Urothelium cell line (cell line): Measurements from ENCODE around the gene GAD1.

Experiments
- DNase-seq: peaks from one replicate; pipeline ENCODE4 v3.0.0; 2011; ENCODE audit warnings: low spot score, mixed read lengths
- FAIRE-seq: peaks from 2 replicates; lab custom pipeline; 2011; peaks lifted over from hg19 to GRCh38; lab: Jason Lieb, UNC

GAD1 gene

GRCh38 chr2:170840717-170841210 is 24.1 kb downstream of the GAD1 start:
- DNase-seq (no peak), FAIRE-seq (no peak)

- DNase-seq, result no peak
Observed at GRCh38 chr2:170842785-170843184, 26.1 kb downstream of the GAD1 start.

GRCh38 chr2:170843656-170844055 is 27.0 kb downstream of the GAD1 start:
- FAIRE-seq (no peak), DNase-seq (peak; percentile 49)

More at GRCh38 chr2:170842785-170843184, 26.1 kb downstream of the GAD1 start:
- FAIRE-seq, result no peak

GRCh38 chr2:170845343-170845742 is 28.7 kb downstream of the GAD1 start:
- DNase-seq (no peak), FAIRE-seq (no peak)

GRCh38 chr2:170846314-170846713 is 29.6 kb downstream of the GAD1 start:
- FAIRE-seq (no peak), DNase-seq (no peak)

- FAIRE-seq, result no peak
- no peak for DNase-seq
Observed at GRCh38 chr2:170847716-170848115, 31.0 kb downstream of the GAD1 start.

- FAIRE-seq, result no peak
Observed at GRCh38 chr2:170848587-170848986, 31.9 kb downstream of the GAD1 start.

GRCh38 chr2:170850251-170850650 is 33.6 kb downstream of the GAD1 start:
- FAIRE-seq (no peak), DNase-seq (no peak)

More at GRCh38 chr2:170848587-170848986, 31.9 kb downstream of the GAD1 start:
- DNase-seq, result peak; percentile 22

GRCh38 chr2:170851635-170852034 is 34.9 kb downstream of the GAD1 start:
- DNase-seq, result no peak

GRCh38 chr2:170856066-170856465 is 39.4 kb downstream of the GAD1 start:
- peak; percentile 48 for FAIRE-seq
- no peak for DNase-seq

More at GRCh38 chr2:170851635-170852034, 34.9 kb downstream of the GAD1 start:
- no peak for FAIRE-seq

- FAIRE-seq (no peak), DNase-seq (no peak)
Observed at GRCh38 chr2:170862286-170862902, 45.7 kb downstream of the GAD1 start.

- FAIRE-seq (no peak), DNase-seq (no peak)
Observed at GRCh38 chr2:170863087-170863486, 46.4 kb downstream of the GAD1 start.

GRCh38 chr2:170869036-170869435 is 52.3 kb downstream of the GAD1 start:
- DNase-seq, result no peak
- FAIRE-seq, result no peak

- FAIRE-seq (no peak), DNase-seq (no peak)
Observed at GRCh38 chr2:170869461-170869860, 52.8 kb downstream of the GAD1 start.

- DNase-seq (peak; percentile 86), FAIRE-seq (peak; percentile 72)
Observed at GRCh38 chr2:170873035-170873692, 56.5 kb downstream of the GAD1 start.

- FAIRE-seq, result no peak
- DNase-seq, result no peak
Observed at GRCh38 chr2:170878066-170878465, 61.4 kb downstream of the GAD1 start.

- FAIRE-seq, result no peak
- DNase-seq, result no peak
Observed at GRCh38 chr2:170878505-170878904, 61.8 kb downstream of the GAD1 start.

- FAIRE-seq (no peak), DNase-seq (no peak)
Observed at GRCh38 chr2:170881840-170882239, 65.2 kb downstream of the GAD1 start.

- FAIRE-seq (no peak), DNase-seq (no peak)
Observed at GRCh38 chr2:170882758-170883157, 66.1 kb downstream of the GAD1 start.

GRCh38 chr2:170883683-170884082 is 67.0 kb downstream of the GAD1 start:
- FAIRE-seq (no peak), DNase-seq (no peak)

GRCh38 chr2:170885130-170885791 is 68.6 kb downstream of the GAD1 start:
- no peak for FAIRE-seq
- DNase-seq, result peak; percentile 14

- no peak for FAIRE-seq
- DNase-seq, result no peak
Observed at GRCh38 chr2:170886386-170886785, 69.7 kb downstream of the GAD1 start.
